ENCODE results near the gene MAJIN.

MAJIN gene

GRCh38 chr11:64970731-64971151 lies 1.2 kb downstream of the MAJIN start:
- Mint-ChIP-seq H3K4me1 (ENCODE audit: low read depth) (no peaks in the 10 kb centered on the region), H3K4me3 (no peak overlapping the region), H3K27me3 (peaks cover 47% of the 10 kb centered on the region), H3K36me3 (ENCODE audit: low read depth) (no peaks in the 10 kb centered on the region), H3K27ac (no peak overlapping the region), H3K9me3 (no peaks in the 10 kb centered on the region)
- intact Hi-C loops (cut with micrococcal nuclease) = no loop called here

DNA sequence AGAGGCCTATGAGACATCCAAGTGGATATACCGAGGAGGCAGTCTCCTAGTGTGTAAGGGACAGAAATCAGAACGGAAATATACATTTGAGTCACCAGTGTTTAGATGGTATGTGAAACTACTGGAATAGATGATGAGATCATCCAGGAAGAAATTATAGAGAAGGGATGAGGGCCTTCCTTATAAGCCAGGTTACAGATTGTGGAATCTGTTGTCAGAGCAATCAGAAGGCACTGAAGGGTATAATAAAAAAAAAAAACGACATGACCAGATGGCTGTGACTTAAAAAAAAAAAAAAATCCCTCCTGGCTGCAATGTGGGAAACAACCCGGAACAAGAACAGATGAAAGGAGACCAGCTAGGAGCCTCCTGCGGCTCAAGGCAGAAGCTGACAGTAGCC lies 2.7 kb downstream of the MAJIN start:
- Mint-ChIP-seq H3K9me3 (no peaks in the 10 kb centered on the region), H3K27me3 (peaks cover 43% of the 10 kb centered on the region), H3K4me3 (no peak overlapping the region), H3K36me3 (ENCODE audit: low read depth) (no peaks in the 10 kb centered on the region), H3K27ac (no peak overlapping the region), H3K4me1 (ENCODE audit: low read depth) (no peaks in the 10 kb centered on the region)
- intact Hi-C loops (cut with micrococcal nuclease) = no loop called here

DNA sequence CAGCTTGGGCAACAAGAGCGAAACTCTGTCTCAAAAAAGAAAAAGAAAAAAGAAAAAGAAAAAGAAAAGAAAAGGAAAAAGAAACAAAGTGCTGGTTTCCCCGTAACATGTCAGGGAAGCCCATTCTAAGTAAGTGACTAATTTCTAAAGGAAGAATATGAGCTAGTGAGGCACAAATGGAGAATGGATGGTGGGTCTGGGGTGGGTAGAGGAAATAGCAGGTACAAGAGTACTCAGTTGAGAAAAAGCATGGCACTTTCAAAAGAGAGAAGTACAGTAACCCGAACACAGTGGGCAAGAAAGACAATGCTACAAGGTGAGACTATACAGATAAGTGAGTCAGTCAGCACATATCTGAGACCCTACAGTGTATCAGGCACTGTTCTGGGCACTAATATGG lies 4.5 kb downstream of the MAJIN start:
- Mint-ChIP-seq H3K9me3 (no peaks in the 10 kb centered on the region), H3K4me3 (no peak overlapping the region), H3K27me3 (peaks cover 31% of the 10 kb centered on the region), H3K4me1 (ENCODE audit: low read depth) (no peaks in the 10 kb centered on the region), H3K27ac (no peak overlapping the region), H3K36me3 (ENCODE audit: low read depth) (no peaks in the 10 kb centered on the region)
- intact Hi-C loops (cut with micrococcal nuclease) = no loop called here

GRCh38 chr11:64963072-64963631 lies 8.8 kb downstream of the MAJIN start:
- H3K36me3 Mint-ChIP-seq (ENCODE audit: low read depth) = no peaks in the 10 kb centered on the region
- intact Hi-C loops (cut with micrococcal nuclease) = no loop called here

GRCh38 chr11:64960719-64961118 lies 11.2 kb downstream of the MAJIN start:
- Mint-ChIP-seq H3K36me3 (ENCODE audit: low read depth) (no peaks in the 10 kb centered on the region), H3K9me3 (no peaks in the 10 kb centered on the region), H3K4me3 (no peak overlapping the region), H3K27me3 (peaks cover 10% of the 10 kb centered on the region), H3K27ac (no peak overlapping the region), H3K4me1 (ENCODE audit: low read depth) (no peaks in the 10 kb centered on the region)
- intact Hi-C loops (cut with micrococcal nuclease) = no loop called here

More at GRCh38 chr11:64963072-64963631, 8.8 kb downstream of the MAJIN start:
- H3K4me3 Mint-ChIP-seq = no peak overlapping the region
- peaks cover 6% of the 10 kb centered on the region for H3K27me3 Mint-ChIP-seq
- H3K27ac Mint-ChIP-seq = no peak overlapping the region
- no peaks in the 10 kb centered on the region for H3K9me3 Mint-ChIP-seq
- H3K4me1 Mint-ChIP-seq (ENCODE audit: low read depth) = no peaks in the 10 kb centered on the region

DNA sequence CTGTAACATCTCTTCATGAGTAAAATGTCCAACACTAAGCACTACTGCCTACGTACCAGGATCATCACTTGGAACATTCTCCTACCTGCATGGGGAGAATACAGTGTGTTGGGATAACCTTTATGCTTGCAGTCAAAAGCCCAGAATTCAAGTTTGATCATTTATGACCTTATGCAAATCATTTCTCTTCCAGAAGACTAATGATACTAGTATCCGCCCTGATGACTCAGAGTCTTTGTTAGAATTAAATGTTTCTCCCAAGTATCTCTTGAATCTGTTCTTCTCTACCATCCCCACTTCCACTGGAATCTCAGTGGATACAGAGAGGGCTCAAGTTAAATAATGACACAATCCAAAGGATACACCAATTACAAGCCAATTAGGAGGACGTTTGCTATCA lies 12.4 kb downstream of the MAJIN start:
- no peak overlapping the region for H3K27ac Mint-ChIP-seq
- H3K4me3 Mint-ChIP-seq = no peak overlapping the region
- no peaks in the 10 kb centered on the region for H3K36me3 Mint-ChIP-seq (ENCODE audit: low read depth)
- peaks cover 10% of the 10 kb centered on the region for H3K27me3 Mint-ChIP-seq
- H3K9me3 Mint-ChIP-seq = no peaks in the 10 kb centered on the region
- no peaks in the 10 kb centered on the region for H3K4me1 Mint-ChIP-seq (ENCODE audit: low read depth)
- intact Hi-C loops (cut with micrococcal nuclease) = no loop called here

DNA sequence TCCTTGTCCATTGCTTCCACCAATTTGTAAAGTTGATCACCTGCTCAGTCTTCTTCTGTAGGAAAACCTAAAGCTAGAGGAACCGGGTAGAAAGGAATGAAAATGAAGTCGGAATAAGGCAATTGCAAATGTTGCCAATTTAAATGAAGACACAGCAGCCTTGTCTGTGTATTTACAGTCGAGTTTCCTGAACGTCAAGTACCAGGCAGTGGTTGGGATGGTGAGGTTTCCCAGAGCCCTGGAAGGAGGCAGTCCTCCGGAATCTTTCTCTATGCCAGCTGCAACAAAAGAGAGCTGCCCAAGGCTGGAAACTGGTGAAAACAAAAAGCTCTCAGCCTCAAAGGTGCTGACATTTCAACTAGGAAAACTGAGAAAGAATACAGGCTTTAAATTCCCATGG lies 17.7 kb downstream of the MAJIN start:
- Mint-ChIP-seq H3K9me3 (no peaks in the 10 kb centered on the region), H3K4me1 (ENCODE audit: low read depth) (no peaks in the 10 kb centered on the region), H3K27me3 (peaks cover 23% of the 10 kb centered on the region), H3K4me3 (no peak overlapping the region), H3K36me3 (ENCODE audit: low read depth) (no peaks in the 10 kb centered on the region), H3K27ac (no peak overlapping the region)
- intact Hi-C loops (cut with micrococcal nuclease) = no loop called here

- intact Hi-C loops (cut with micrococcal nuclease) = no loop called here
- Mint-ChIP-seq H3K4me3 (no peak overlapping the region), H3K36me3 (ENCODE audit: low read depth) (no peaks in the 10 kb centered on the region), H3K9me3 (no peaks in the 10 kb centered on the region), H3K27ac (no peak overlapping the region), H3K27me3 (peaks cover 17% of the 10 kb centered on the region), H3K4me1 (ENCODE audit: low read depth) (peaks cover 5% of the 10 kb centered on the region)
These were observed 20.4 kb downstream of the MAJIN start for GRCh38 chr11:64951529-64951928.

DNA sequence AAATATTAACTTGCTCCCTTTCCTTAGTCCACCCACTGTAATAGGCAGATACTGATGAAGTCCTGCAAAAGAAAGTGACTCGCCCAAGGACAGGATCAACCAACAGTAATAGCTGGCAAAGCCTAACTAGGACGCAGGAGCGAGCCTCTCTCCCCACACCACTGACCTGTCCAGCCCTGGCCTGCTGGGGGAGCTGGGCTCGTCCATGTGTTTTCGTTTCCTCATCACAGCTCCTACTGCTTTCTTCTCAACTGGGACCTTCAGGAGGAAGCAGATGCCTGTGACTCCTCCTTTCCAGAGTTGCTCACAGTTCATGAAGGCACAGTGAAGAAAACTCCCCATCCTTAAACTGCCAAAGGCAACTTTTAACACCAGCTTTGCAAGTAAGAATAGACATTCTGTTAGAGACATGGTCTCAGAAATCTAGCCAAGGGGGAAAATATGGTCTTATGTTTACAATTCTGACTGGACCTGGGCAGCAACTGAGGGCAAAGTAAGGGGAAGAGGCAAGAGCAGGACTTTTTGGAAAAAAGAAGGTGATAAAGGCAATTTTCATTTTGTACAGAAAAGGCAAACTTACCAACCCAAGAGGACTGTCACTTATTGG lies 24.6 kb downstream of the MAJIN start:
- intact Hi-C loops (cut with micrococcal nuclease) = no loop called here
- Mint-ChIP-seq H3K4me3 (no peak overlapping the region), H3K27ac (no peak overlapping the region), H3K9me3 (no peaks in the 10 kb centered on the region), H3K4me1 (ENCODE audit: low read depth) (peaks cover 5% of the 10 kb centered on the region), H3K27me3 (peaks cover 18% of the 10 kb centered on the region), H3K36me3 (ENCODE audit: low read depth) (no peaks in the 10 kb centered on the region)

DNA sequence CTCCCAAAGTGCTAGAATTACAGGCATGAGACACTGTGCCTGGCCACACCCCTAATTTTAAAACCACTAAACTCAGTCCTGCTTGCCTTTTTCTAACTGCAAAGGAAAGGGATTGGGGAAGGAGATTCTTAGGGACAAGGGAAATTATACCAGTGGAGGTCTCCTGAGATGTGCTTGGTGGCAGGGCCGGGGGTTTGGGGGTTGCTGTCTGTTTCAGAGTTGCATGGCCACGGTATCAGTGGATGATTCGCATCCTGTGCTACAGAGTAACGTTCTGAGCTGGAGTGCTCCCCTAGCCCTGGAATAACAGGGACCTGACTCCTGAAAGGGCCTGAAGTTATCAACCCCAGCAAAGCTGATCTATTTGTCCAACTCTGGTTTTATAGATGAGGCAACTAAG lies 35.4 kb downstream of the MAJIN start:
- intact Hi-C loops (cut with micrococcal nuclease) = no loop called here
- Mint-ChIP-seq H3K27me3 (peaks cover 11% of the 10 kb centered on the region), H3K36me3 (ENCODE audit: low read depth) (peaks cover 36% of the 10 kb centered on the region), H3K4me1 (ENCODE audit: low read depth) (no peaks in the 10 kb centered on the region), H3K9me3 (no peaks in the 10 kb centered on the region), H3K27ac (no peak overlapping the region), H3K4me3 (no peak overlapping the region)

- no peaks in the 10 kb centered on the region for H3K9me3 Mint-ChIP-seq
- H3K27me3 Mint-ChIP-seq = peaks cover 5% of the 10 kb centered on the region
- intact Hi-C loops (cut with micrococcal nuclease) = no loop called here
- no peaks in the 10 kb centered on the region for H3K4me1 Mint-ChIP-seq (ENCODE audit: low read depth)
- no peak within 1 kb of the TSS for H3K4me3 Mint-ChIP-seq
- H3K27ac Mint-ChIP-seq = no peak within 1 kb of the TSS
- H3K36me3 Mint-ChIP-seq (ENCODE audit: low read depth) = peaks cover 47% of the 10 kb centered on the region
These were observed 36.4 kb downstream of the MAJIN start, which contains the start of gene GPHA2 for GRCh38 chr11:64935359-64936081. Gene GPHA2, minus strand, starts transcription at chr11:64935893. Its CDS starts 433 bp downstream, at chr11:64935460.

GRCh38 chr11:64934682-64935358 lies 37.1 kb downstream of the MAJIN start:
- intact Hi-C loops (cut with micrococcal nuclease) = no loop called here
- peaks cover 54% of the 10 kb centered on the region for H3K36me3 Mint-ChIP-seq (ENCODE audit: low read depth)
- H3K27ac Mint-ChIP-seq = no peak overlapping the region
- H3K9me3 Mint-ChIP-seq = no peaks in the 10 kb centered on the region
- peaks cover 5% of the 10 kb centered on the region for H3K27me3 Mint-ChIP-seq
- H3K4me3 Mint-ChIP-seq = no peak overlapping the region
- no peaks in the 10 kb centered on the region for H3K4me1 Mint-ChIP-seq (ENCODE audit: low read depth)

DNA sequence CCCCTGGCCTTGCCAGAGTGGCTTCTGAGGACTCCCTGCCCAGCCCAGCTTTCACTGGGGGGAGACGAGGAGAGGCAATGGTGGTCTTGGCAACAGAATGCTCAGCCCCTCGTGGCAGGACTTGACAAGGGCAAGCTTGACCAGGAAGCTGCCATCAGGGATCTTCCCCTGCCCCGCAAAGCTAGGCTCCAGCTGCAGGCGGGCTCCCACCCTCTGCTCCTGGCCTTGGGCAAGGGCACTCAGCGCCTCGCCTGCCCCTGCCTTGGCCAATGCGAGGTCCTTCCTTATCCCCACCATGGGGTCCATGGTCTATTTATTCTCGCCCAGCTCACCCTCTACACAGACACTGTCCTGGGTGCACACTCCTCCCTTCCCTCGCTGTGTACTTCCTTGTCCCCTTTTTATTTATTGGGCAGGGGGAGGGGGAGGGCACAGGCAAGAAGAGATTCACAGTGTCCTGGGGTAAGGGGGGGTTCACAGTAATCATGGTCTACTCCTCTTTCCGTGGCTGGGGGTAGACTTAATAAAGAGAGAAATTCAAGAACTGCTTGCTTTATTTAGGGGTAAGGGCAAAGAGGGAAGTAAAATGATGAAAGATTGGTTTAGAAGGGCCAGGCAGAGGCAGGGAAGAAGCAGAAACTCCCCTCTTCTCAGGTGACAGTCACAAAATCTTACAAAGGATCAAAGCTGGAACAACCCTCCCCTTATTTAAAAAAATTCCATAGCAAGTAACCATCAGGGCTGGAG lies 37.8 kb downstream of the MAJIN start:
- intact Hi-C loops (cut with micrococcal nuclease) = no loop called here
- Mint-ChIP-seq H3K27ac (no peak overlapping the region), H3K27me3 (peaks cover 5% of the 10 kb centered on the region), H3K4me3 (no peak overlapping the region), H3K9me3 (no peaks in the 10 kb centered on the region), H3K4me1 (ENCODE audit: low read depth) (no peaks in the 10 kb centered on the region), H3K36me3 (ENCODE audit: low read depth) (peaks cover 61% of the 10 kb centered on the region)

Data from dendritic cell treated with granulocyte-macrophage colony-stimulating factor and Interleukin-4, amounts not matched to agents 40 ng/mL and 50 ng/mL, for 4 days (primary cell).